GM23338 (cell line): ENCODE data around the gene DMD. TPM values are rescaled to one million over a fixed set of nuclear protein-coding genes. Genes with fewer than 3 reads are reported as not detected.

Experiments used
- ATAC-seq: fragments of 200-7000 bp; cut with Tn5 transposase; 3 replicates; pipeline ENCODE4 v1.9.1; 2020
- DNase-seq: peaks from one replicate; pipeline ENCODE4 v3.0.0-alpha.2; 2015; ENCODE audit warnings: low spot score
- H2AFZ ChIP-seq: fragments of 200-600 bp; sonication (generic); 2 replicates; pipeline ENCODE4 v1.8.0; 2016; ENCODE audit warnings: antibody characterized with exemption, mild to moderate bottlenecking, moderate library complexity
- H3F3A ChIP-seq: fragments of 200-600 bp; sonication (generic); replicated peaks from 2 replicates; pipeline ENCODE4 v1.8.0; 2017; ENCODE audit warnings: antibody characterized with exemption, mixed run types, low read depth
- H3K27ac ChIP-seq: fragments of 200-600 bp; sonication (generic); 2 replicates; pipeline ENCODE4 v1.6.1; 2016; ENCODE audit warnings: low read depth
- H3K27me3 ChIP-seq: fragments of 200-600 bp; sonication (generic); 2 replicates; pipeline ENCODE4 v1.8.0; 2016; ENCODE audit warnings: mild to moderate bottlenecking, mixed run types, moderate library complexity; ENCODE audit not compliant: insufficient read depth
- H3K36me3 ChIP-seq: fragments of 200-600 bp; sonication (generic); 2 replicates; pipeline ENCODE4 v1.8.0; 2016; ENCODE audit warnings: mild to moderate bottlenecking; ENCODE audit not compliant: insufficient read depth
- H3K4me1 ChIP-seq: fragments of 200-600 bp; sonication (generic); 2 replicates; pipeline ENCODE4 v1.8.0; 2016; ENCODE audit warnings: mild to moderate bottlenecking, moderate library complexity; ENCODE audit not compliant: insufficient read depth
- H3K4me2 ChIP-seq: fragments of 200-600 bp; sonication (generic); 2 replicates; pipeline ENCODE4 v1.7.1; 2017; ENCODE audit warnings: mixed run types
- H3K4me3 ChIP-seq: fragments of 200-600 bp; sonication (generic); 2 replicates; pipeline ENCODE4 v1.6.1; 2016; ENCODE audit warnings: mixed run types
- H3K79me2 ChIP-seq: fragments of 200-600 bp; sonication (generic); replicated peaks from 2 replicates; pipeline ENCODE4 v1.8.0; 2017; ENCODE audit warnings: mild to moderate bottlenecking; ENCODE audit not compliant: insufficient read depth
- H3K9me2 ChIP-seq: fragments of 200-600 bp; sonication (generic); 2 replicates; pipeline ENCODE4 v1.8.0; 2017; ENCODE audit not compliant: insufficient read depth
- H4K20me1 ChIP-seq: fragments of 200-600 bp; sonication (generic); replicated peaks from 2 replicates; pipeline ENCODE4 v1.8.0; 2017; ENCODE audit warnings: mild to moderate bottlenecking; ENCODE audit not compliant: insufficient read depth
- H3K27ac Mint-ChIP-seq: 2 replicates; pipeline ENCODE4 v1.8.0; 2020; ENCODE audit warnings: inconsistent platforms, mild to moderate bottlenecking, moderate library complexity, mixed read lengths
- H3K27me3 Mint-ChIP-seq: 3 replicates; pipeline ENCODE4 v1.8.0; 2022; ENCODE audit warnings: low read depth, mild to moderate bottlenecking, moderate library complexity, mixed read lengths, inconsistent platforms; ENCODE audit not compliant: insufficient read depth, poor library complexity
- H3K36me3 Mint-ChIP-seq: 3 replicates; pipeline ENCODE4 v1.8.0; 2021; ENCODE audit warnings: low read depth, mild to moderate bottlenecking, inconsistent platforms, moderate library complexity, mixed read lengths
- H3K4me1 Mint-ChIP-seq: 3 replicates; pipeline ENCODE4 v1.8.0; 2020; ENCODE audit warnings: mild to moderate bottlenecking, inconsistent platforms, mixed read lengths
- H3K4me3 Mint-ChIP-seq: 3 replicates; pipeline ENCODE4 v1.8.0; 2021; ENCODE audit warnings: moderate library complexity, mild to moderate bottlenecking, inconsistent platforms, mixed read lengths
- H3K9me3 Mint-ChIP-seq: 3 replicates; pipeline ENCODE4 v1.8.0; 2020; ENCODE audit warnings: moderate library complexity, mild to moderate bottlenecking, inconsistent platforms, mixed read lengths
- CREB1 ChIP-seq: fragments of 250-450 bp; sonication (Bioruptor Pico); IDR thresholded peaks from 2 replicates; pipeline ENCODE4 v1.5.0; 2020; ENCODE audit warnings: low read depth, mild to moderate bottlenecking, moderate library complexity
- EZH2 ChIP-seq: fragments of 200-600 bp; sonication (generic); IDR thresholded peaks from one replicate; pipeline ENCODE4 v1.8.0; 2017; ENCODE audit warnings: antibody characterized with exemption, mild to moderate bottlenecking, low read depth; ENCODE audit not compliant: unreplicated experiment
- EZH2phosphoT487 ChIP-seq: fragments of 200-600 bp; sonication (generic); IDR thresholded peaks from one replicate; pipeline ENCODE4 v1.8.1; 2018; ENCODE audit warnings: antibody characterized with exemption; ENCODE audit not compliant: unreplicated experiment
- JUNB ChIP-seq: IDR thresholded peaks from one replicate; pipeline ENCODE4 v1.6.1; 2016; ENCODE audit warnings: antibody characterized with exemption; ENCODE audit not compliant: unreplicated experiment
- NANOG ChIP-seq: IDR thresholded peaks from 2 replicates; pipeline ENCODE4 v1.6.1; 2016; ENCODE audit warnings: antibody characterized with exemption, borderline replicate concordance
- POLR2AphosphoS5 ChIP-seq: IDR thresholded peaks from 2 replicates; pipeline ENCODE4 v1.6.1; 2016; ENCODE audit warnings: antibody characterized with exemption, low read depth
- STAT1 ChIP-seq: IDR thresholded peaks from one replicate; pipeline ENCODE4 v1.6.1; 2016; ENCODE audit warnings: antibody characterized with exemption; ENCODE audit not compliant: unreplicated experiment
- ZNF114 ChIP-seq: fragments of 250-450 bp; sonication (Bioruptor Pico); IDR thresholded peaks from 2 replicates; pipeline ENCODE4 v1.5.0; 2020; ENCODE audit warnings: mild to moderate bottlenecking, moderate library complexity
- ZNF331 ChIP-seq: fragments of 250-450 bp; sonication (Bioruptor Pico); IDR thresholded peaks from 2 replicates; pipeline ENCODE4 v1.5.0; 2020; ENCODE audit warnings: low read depth, mild to moderate bottlenecking, moderate library complexity
- polyA plus RNA-seq: library from polyadenylated mRNA; unstranded; fragments of >200 nt; fragmentation: Nextera tagmentation; extraction: Ambion mirVana; gene quantifications from 2 replicates; pipeline ENCODE4 v1.2.1, GENCODE V29; 2016
- total RNA-seq: library from RNA; depleted of rRNA; stranded (reverse); fragments of >200 nt; shearing (Covaris generic); gene quantifications from 2 replicates; pipeline ENCODE4 v1.2.3, GENCODE V29; 2014
- TF ChIP-seq, protein P1 (sequence below), 2 experiments: fragments of 200-600 bp in 1 of 2; sonication (generic) in 1 of 2; conservative IDR thresholded peaks; 2 replicates each; pipeline versions ENCODE4 v1.5.1 to v1.6.1; 2016 to 2017; ENCODE audit warnings: antibody characterized with exemption in 2 of 2, low read depth in 2 of 2, mild to moderate bottlenecking in 2 of 2, moderate library complexity in 1 of 2
- TF ChIP-seq, protein P2 (sequence below): IDR thresholded peaks from one replicate; pipeline ENCODE4 v1.6.1; 2018; ENCODE audit warnings: antibody characterized with exemption; ENCODE audit not compliant: unreplicated experiment
- TF ChIP-seq, protein P3 (sequence below): IDR thresholded peaks from 2 replicates; pipeline ENCODE4 v1.6.1; 2016; ENCODE audit warnings: antibody characterized with exemption
- TF ChIP-seq, protein P4 (sequence below): fragments of 250-450 bp; sonication (Bioruptor Pico); IDR thresholded peaks from 2 replicates; pipeline ENCODE4 v1.5.0; 2020; ENCODE audit warnings: mild to moderate bottlenecking, moderate library complexity

The DMD gene
- total and polyA plus RNA-seq, 2 experiments from 2014 or later, result 4.5 to 7.6 TPM

DNA sequence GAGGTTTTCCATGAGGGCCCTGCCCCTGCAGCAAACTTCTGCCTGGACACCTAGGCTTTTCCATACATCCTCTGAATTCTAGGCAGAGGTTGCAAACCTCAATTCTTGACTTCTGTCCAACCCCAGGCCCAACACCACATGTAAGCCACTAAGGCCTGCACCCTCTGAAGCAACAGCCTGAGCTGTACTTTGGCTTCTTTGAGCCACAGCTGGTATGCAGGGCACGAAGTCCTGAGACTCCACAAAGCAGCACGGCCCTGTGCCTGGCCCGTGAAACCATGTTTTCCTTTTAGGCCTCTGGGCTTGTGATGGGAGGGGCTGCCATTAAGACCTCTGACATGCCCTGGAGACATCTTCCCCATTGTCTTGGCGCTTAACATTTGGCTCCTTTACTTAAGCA lies 1411.1 kb downstream of the DMD start:
- Mint-ChIP-seq H3K36me3 (no peaks in the 10 kb centered on the region), H3K4me1 (peaks cover 5% of the 10 kb centered on the region), H3K27ac (no peak overlapping the region), H3K27me3 (no peaks in the 10 kb centered on the region), H3K9me3 (no peaks in the 10 kb centered on the region), H3K4me3 (no peak overlapping the region)
- Histone ChIP-seq H3K9me2 (no peaks in the 10 kb centered on the region), H2AFZ (no peak overlapping the region), H3K4me3 (no peak overlapping the region), H3F3A (no peaks in the 10 kb centered on the region), H3K27me3 (no peaks in the 10 kb centered on the region), H3K4me2 (no peak overlapping the region), H4K20me1 (no peaks in the 10 kb centered on the region), H3K4me1 (no peaks in the 10 kb centered on the region), H3K79me2 (no peaks in the 10 kb centered on the region), H3K27ac (no peak overlapping the region), H3K36me3 (no peaks in the 10 kb centered on the region)
- DNase-seq (no peak), ATAC-seq (no peak)
- TF ChIP-seq, protein P1, sequence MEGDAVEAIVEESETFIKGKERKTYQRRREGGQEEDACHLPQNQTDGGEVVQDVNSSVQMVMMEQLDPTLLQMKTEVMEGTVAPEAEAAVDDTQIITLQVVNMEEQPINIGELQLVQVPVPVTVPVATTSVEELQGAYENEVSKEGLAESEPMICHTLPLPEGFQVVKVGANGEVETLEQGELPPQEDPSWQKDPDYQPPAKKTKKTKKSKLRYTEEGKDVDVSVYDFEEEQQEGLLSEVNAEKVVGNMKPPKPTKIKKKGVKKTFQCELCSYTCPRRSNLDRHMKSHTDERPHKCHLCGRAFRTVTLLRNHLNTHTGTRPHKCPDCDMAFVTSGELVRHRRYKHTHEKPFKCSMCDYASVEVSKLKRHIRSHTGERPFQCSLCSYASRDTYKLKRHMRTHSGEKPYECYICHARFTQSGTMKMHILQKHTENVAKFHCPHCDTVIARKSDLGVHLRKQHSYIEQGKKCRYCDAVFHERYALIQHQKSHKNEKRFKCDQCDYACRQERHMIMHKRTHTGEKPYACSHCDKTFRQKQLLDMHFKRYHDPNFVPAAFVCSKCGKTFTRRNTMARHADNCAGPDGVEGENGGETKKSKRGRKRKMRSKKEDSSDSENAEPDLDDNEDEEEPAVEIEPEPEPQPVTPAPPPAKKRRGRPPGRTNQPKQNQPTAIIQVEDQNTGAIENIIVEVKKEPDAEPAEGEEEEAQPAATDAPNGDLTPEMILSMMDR (conservative IDR thresholded peaks at IDR 0.05; ENCODE audit: low read depth in 2 of 2), result no peak
- TF ChIP-seq EZH2phosphoT487 (no peak), JUNB (no peak), POLR2AphosphoS5 (no peak), CREB1 (CRISPR knock-in tag) (no peak), EZH2 (no peak), STAT1 (no peak), NANOG (no peak), ZNF331 (CRISPR knock-in tag) (no peak), ZNF114 (CRISPR knock-in tag) (no peak)
- TF ChIP-seq, protein P2, sequence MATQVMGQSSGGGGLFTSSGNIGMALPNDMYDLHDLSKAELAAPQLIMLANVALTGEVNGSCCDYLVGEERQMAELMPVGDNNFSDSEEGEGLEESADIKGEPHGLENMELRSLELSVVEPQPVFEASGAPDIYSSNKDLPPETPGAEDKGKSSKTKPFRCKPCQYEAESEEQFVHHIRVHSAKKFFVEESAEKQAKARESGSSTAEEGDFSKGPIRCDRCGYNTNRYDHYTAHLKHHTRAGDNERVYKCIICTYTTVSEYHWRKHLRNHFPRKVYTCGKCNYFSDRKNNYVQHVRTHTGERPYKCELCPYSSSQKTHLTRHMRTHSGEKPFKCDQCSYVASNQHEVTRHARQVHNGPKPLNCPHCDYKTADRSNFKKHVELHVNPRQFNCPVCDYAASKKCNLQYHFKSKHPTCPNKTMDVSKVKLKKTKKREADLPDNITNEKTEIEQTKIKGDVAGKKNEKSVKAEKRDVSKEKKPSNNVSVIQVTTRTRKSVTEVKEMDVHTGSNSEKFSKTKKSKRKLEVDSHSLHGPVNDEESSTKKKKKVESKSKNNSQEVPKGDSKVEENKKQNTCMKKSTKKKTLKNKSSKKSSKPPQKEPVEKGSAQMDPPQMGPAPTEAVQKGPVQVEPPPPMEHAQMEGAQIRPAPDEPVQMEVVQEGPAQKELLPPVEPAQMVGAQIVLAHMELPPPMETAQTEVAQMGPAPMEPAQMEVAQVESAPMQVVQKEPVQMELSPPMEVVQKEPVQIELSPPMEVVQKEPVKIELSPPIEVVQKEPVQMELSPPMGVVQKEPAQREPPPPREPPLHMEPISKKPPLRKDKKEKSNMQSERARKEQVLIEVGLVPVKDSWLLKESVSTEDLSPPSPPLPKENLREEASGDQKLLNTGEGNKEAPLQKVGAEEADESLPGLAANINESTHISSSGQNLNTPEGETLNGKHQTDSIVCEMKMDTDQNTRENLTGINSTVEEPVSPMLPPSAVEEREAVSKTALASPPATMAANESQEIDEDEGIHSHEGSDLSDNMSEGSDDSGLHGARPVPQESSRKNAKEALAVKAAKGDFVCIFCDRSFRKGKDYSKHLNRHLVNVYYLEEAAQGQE, result no peak
- TF ChIP-seq, protein P3, sequence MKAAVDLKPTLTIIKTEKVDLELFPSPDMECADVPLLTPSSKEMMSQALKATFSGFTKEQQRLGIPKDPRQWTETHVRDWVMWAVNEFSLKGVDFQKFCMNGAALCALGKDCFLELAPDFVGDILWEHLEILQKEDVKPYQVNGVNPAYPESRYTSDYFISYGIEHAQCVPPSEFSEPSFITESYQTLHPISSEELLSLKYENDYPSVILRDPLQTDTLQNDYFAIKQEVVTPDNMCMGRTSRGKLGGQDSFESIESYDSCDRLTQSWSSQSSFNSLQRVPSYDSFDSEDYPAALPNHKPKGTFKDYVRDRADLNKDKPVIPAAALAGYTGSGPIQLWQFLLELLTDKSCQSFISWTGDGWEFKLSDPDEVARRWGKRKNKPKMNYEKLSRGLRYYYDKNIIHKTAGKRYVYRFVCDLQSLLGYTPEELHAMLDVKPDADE, result no peak
- TF ChIP-seq, protein P4, sequence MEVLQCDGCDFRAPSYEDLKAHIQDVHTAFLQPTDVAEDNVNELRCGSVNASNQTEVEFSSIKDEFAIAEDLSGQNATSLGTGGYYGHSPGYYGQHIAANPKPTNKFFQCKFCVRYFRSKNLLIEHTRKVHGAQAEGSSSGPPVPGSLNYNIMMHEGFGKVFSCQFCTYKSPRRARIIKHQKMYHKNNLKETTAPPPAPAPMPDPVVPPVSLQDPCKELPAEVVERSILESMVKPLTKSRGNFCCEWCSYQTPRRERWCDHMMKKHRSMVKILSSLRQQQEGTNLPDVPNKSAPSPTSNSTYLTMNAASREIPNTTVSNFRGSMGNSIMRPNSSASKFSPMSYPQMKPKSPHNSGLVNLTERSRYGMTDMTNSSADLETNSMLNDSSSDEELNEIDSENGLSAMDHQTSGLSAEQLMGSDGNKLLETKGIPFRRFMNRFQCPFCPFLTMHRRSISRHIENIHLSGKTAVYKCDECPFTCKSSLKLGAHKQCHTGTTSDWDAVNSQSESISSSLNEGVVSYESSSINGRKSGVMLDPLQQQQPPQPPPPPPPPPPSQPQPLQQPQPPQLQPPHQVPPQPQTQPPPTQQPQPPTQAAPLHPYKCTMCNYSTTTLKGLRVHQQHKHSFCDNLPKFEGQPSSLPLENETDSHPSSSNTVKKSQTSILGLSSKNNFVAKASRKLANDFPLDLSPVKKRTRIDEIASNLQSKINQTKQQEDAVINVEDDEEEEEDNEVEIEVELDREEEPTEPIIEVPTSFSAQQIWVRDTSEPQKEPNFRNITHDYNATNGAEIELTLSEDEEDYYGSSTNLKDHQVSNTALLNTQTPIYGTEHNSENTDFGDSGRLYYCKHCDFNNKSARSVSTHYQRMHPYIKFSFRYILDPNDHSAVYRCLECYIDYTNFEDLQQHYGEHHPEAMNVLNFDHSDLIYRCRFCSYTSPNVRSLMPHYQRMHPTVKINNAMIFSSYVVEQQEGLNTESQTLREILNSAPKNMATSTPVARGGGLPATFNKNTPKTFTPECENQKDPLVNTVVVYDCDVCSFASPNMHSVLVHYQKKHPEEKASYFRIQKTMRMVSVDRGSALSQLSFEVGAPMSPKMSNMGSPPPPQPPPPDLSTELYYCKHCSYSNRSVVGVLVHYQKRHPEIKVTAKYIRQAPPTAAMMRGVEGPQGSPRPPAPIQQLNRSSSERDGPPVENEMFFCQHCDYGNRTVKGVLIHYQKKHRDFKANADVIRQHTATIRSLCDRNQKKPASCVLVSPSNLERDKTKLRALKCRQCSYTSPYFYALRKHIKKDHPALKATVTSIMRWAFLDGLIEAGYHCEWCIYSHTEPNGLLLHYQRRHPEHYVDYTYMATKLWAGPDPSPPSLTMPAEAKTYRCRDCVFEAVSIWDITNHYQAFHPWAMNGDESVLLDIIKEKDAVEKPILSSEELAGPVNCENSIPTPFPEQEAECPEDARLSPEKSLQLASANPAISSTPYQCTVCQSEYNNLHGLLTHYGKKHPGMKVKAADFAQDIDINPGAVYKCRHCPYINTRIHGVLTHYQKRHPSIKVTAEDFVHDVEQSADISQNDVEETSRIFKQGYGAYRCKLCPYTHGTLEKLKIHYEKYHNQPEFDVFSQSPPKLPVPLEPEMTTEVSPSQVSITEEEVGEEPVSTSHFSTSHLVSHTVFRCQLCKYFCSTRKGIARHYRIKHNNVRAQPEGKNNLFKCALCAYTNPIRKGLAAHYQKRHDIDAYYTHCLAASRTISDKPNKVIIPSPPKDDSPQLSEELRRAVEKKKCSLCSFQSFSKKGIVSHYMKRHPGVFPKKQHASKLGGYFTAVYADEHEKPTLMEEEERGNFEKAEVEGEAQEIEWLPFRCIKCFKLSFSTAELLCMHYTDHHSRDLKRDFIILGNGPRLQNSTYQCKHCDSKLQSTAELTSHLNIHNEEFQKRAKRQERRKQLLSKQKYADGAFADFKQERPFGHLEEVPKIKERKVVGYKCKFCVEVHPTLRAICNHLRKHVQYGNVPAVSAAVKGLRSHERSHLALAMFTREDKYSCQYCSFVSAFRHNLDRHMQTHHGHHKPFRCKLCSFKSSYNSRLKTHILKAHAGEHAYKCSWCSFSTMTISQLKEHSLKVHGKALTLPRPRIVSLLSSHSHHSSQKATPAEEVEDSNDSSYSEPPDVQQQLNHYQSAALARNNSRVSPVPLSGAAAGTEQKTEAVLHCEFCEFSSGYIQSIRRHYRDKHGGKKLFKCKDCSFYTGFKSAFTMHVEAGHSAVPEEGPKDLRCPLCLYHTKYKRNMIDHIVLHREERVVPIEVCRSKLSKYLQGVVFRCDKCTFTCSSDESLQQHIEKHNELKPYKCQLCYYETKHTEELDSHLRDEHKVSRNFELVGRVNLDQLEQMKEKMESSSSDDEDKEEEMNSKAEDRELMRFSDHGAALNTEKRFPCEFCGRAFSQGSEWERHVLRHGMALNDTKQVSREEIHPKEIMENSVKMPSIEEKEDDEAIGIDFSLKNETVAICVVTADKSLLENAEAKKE (CRISPR knock-in tag), result no peak
